T-helper 17 cell (primary cell): ENCODE results near the gene BTRC. TPM values are rescaled to one million over a fixed set of nuclear protein-coding genes. Genes with fewer than 3 reads are reported as not detected.

ENCODE experiments used
- ATAC-seq: fragments of 150-1000 bp; cut with Tn5 transposase; 2 replicates; pipeline ENCODE4 v1.10.0; 2021; ENCODE audit warnings: mild to moderate bottlenecking, moderate library complexity
- DNase-seq, 3 donors: peaks; one replicate each; pipeline versions ENCODE4 v3.0.0 to v3.0.0-alpha.2; 2020 to 2021
- H3K9me3 ChIP-seq: one replicate; pipeline ENCODE4 v1.7.0; 2013; ENCODE audit warnings: low read length, mild to moderate bottlenecking; ENCODE audit not compliant: control insufficient read depth, poor library complexity, severe bottlenecking
- H3K27ac Mint-ChIP-seq: one replicate; pipeline ENCODE4 v1.8.0; 2022; ENCODE audit warnings: mild to moderate bottlenecking, moderate library complexity, mixed read lengths
- H3K27me3 Mint-ChIP-seq: one replicate; pipeline ENCODE4 v1.8.0; 2022; ENCODE audit warnings: mixed read lengths
- H3K36me3 Mint-ChIP-seq: one replicate; pipeline ENCODE4 v1.8.0; 2022; ENCODE audit warnings: low read depth, mixed read lengths
- H3K4me1 Mint-ChIP-seq: one replicate; pipeline ENCODE4 v1.8.0; 2022; ENCODE audit warnings: mild to moderate bottlenecking, mixed read lengths
- H3K4me3 Mint-ChIP-seq: one replicate; pipeline ENCODE4 v1.8.0; 2022; ENCODE audit warnings: mild to moderate bottlenecking, moderate library complexity, mixed read lengths
- total RNA-seq, 4 donors: library from RNA in 2 of 4; stranded (reverse) in 2 of 4; gene quantifications; one replicate each; pipeline ENCODE4 v1.2.3 and lab custom pipeline; 2022 to 2026

Gene BTRC
- total RNA-seq, 2 donors from 2014 or later = 14.8 to 17.0 TPM

- ATAC-seq (no peak), DNase-seq (no peak)
- H3K4me1 Mint-ChIP-seq = no peaks in the 10 kb centered on the region
- no peak overlapping the region for H3K27ac Mint-ChIP-seq
- no peaks in the 10 kb centered on the region for H3K27me3 Mint-ChIP-seq
- H3K9me3 ChIP-seq = no peaks in the 10 kb centered on the region
- H3K4me3 Mint-ChIP-seq = no peak overlapping the region
- H3K36me3 Mint-ChIP-seq = peaks cover 4% of the 10 kb centered on the region
These were observed 182.0 kb downstream of the BTRC start for GRCh38 chr10:101535949-101536348.

DNA sequence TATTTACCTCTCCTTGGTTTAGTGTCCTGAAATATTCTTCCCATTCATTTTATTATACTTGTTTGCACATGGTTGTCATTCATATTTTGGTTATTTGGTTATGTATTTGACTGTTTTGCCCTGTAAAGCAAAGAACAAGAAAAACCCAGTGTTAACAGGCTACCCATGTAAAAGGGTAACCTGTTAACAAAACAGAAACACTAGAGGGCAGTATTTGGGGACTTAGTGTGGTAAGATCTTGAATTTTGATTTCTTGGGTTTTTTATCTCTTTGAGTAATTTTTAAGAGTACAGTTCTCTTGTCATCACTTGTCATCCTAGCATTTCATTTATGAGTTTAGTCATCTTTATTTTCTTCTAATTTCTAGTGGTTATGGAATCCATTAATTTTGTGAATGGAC lies 182.8 kb downstream of the BTRC start:
- H3K9me3 ChIP-seq = no peaks in the 10 kb centered on the region
- H3K4me3 Mint-ChIP-seq = no peak overlapping the region
- DNase-seq = no peak
- peaks cover 4% of the 10 kb centered on the region for H3K36me3 Mint-ChIP-seq
- H3K27ac Mint-ChIP-seq = peak overlapping the region; percentile 39
- peak; percentile 39 for ATAC-seq
- H3K4me1 Mint-ChIP-seq = no peaks in the 10 kb centered on the region
- H3K27me3 Mint-ChIP-seq = no peaks in the 10 kb centered on the region

DNA sequence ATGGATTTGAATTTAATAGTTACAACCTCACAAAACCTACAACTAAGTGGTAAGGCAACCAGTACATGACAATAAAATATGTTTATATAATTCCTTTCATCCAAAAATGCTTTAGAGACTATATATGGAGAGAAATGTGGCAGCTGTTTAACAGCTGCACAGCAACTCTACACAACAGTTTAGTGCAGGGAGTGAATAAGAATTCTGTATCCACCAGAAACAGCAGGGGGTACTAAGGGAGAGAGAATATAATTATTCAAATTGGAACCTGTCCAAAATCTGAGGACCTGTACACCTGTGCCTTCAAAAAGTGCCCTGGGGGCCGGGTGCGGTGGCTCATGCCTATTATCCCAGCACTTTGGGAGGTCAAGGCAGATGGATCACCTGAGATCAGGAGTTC lies 184.5 kb downstream of the BTRC start:
- H3K9me3 ChIP-seq = no peaks in the 10 kb centered on the region
- Mint-ChIP-seq H3K4me3 (no peak overlapping the region), H3K4me1 (no peaks in the 10 kb centered on the region), H3K27me3 (no peaks in the 10 kb centered on the region), H3K27ac (no peak overlapping the region), H3K36me3 (peaks cover 4% of the 10 kb centered on the region)
- ATAC-seq = no peak
- DNase-seq = no peak

GRCh38 chr10:101545898-101546297 lies 191.9 kb downstream of the BTRC start:
- H3K27ac Mint-ChIP-seq = no peak overlapping the region
- peaks cover 3% of the 10 kb centered on the region for H3K4me1 Mint-ChIP-seq
- H3K4me3 Mint-ChIP-seq = no peak overlapping the region
- ATAC-seq = no peak
- H3K36me3 Mint-ChIP-seq = peaks cover 2% of the 10 kb centered on the region
- H3K27me3 Mint-ChIP-seq = no peaks in the 10 kb centered on the region
- DNase-seq = no peak
- H3K9me3 ChIP-seq = no peaks in the 10 kb centered on the region

- no peak overlapping the region for H3K27ac Mint-ChIP-seq
- H3K36me3 Mint-ChIP-seq = peaks cover 8% of the 10 kb centered on the region
- H3K27me3 Mint-ChIP-seq = no peaks in the 10 kb centered on the region
- peaks cover 6% of the 10 kb centered on the region for H3K4me1 Mint-ChIP-seq
- DNase-seq (no peak), ATAC-seq (no peak)
- no peak overlapping the region for H3K4me3 Mint-ChIP-seq
- H3K9me3 ChIP-seq = no peaks in the 10 kb centered on the region
These were observed 197.0 kb downstream of the BTRC start for GRCh38 chr10:101550965-101551364.

DNA sequence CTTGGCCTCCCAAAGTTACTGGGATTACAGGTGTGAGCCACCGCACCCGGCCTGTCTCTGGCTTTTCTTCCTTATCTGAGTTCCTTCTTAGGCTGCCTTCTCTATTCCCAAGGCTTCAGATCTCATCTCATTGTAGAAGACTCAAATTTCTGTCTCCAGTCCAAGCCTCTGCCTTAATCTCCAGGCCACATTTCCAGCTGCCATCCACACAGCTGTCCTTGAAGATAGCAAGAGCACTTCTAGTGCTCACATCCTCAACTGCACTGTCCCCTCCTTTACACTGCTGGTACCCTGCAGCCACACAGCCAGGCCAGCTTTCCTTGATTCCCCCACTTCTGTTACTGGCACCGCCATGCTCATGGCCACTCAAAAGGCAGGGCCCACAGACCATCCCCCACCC lies 198.5 kb downstream of the BTRC start:
- no peaks in the 10 kb centered on the region for H3K9me3 ChIP-seq
- ATAC-seq (no peak), DNase-seq (no peak)
- H3K4me3 Mint-ChIP-seq = peak overlapping the region; percentile 57
- H3K27ac Mint-ChIP-seq = peak overlapping the region; percentile 59
- no peaks in the 10 kb centered on the region for H3K27me3 Mint-ChIP-seq
- H3K4me1 Mint-ChIP-seq = peaks cover 11% of the 10 kb centered on the region
- H3K36me3 Mint-ChIP-seq = peaks cover 6% of the 10 kb centered on the region

DNA sequence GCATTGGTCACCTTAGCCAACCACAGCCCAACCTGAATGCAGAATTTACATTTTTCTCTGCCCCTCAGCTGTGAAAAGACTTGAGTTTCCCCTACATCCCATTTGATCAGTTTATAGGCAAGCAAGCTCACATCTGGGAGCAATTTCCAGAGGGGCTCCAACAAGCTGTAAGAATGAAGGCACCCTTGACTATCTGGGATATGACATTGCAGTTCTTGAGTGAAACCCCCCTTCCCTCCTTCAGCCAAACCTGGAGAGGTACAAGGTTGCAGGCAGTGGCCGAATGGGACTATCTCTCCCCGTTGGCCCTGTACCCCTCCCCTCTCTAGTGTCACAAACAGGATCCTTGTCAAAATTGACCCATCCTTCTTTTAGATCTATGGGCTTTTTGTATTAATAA lies 203.6 kb downstream of the BTRC start:
- ATAC-seq = no peak
- H3K27ac Mint-ChIP-seq = peak overlapping the region; percentile 76

DNA sequence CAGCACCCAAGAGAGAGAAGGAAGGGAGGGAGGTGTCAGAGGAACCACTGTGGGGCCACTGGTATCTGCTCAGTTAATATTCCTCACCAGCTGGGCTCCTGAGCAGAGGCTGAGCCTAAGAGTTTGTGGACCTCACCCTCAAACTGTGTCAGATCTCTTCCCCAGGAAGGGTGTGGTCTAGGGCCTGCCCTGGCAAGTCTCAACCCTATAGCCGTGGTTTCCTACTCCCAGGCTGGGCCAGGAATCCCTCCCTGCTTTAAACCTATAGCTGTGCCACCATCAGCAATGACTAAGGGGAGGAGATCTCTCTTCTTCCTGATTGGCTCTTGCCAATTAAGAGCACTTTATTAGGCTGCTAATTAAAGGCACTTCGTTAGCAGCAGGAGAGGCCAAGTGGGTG lies 204.2 kb downstream of the BTRC start:
- peak overlapping the region; percentile 76 for H3K27ac Mint-ChIP-seq
- peak overlapping the region; percentile 47 for H3K4me3 Mint-ChIP-seq
- no peaks in the 10 kb centered on the region for H3K9me3 ChIP-seq
- H3K27me3 Mint-ChIP-seq = peaks cover 12% of the 10 kb centered on the region
- H3K36me3 Mint-ChIP-seq = no peaks in the 10 kb centered on the region
- DNase-seq = no peak
- ATAC-seq = peak; percentile 71
- H3K4me1 Mint-ChIP-seq = peaks cover 37% of the 10 kb centered on the region

More for the DNA sequence above, 203.6 kb downstream of the BTRC start:
- Mint-ChIP-seq H3K4me1 (peaks cover 37% of the 10 kb centered on the region), H3K27me3 (peaks cover 7% of the 10 kb centered on the region), H3K36me3 (peaks cover 2% of the 10 kb centered on the region), H3K4me3 (no peak overlapping the region)
- H3K9me3 ChIP-seq = no peaks in the 10 kb centered on the region
- no peak for DNase-seq

DNA sequence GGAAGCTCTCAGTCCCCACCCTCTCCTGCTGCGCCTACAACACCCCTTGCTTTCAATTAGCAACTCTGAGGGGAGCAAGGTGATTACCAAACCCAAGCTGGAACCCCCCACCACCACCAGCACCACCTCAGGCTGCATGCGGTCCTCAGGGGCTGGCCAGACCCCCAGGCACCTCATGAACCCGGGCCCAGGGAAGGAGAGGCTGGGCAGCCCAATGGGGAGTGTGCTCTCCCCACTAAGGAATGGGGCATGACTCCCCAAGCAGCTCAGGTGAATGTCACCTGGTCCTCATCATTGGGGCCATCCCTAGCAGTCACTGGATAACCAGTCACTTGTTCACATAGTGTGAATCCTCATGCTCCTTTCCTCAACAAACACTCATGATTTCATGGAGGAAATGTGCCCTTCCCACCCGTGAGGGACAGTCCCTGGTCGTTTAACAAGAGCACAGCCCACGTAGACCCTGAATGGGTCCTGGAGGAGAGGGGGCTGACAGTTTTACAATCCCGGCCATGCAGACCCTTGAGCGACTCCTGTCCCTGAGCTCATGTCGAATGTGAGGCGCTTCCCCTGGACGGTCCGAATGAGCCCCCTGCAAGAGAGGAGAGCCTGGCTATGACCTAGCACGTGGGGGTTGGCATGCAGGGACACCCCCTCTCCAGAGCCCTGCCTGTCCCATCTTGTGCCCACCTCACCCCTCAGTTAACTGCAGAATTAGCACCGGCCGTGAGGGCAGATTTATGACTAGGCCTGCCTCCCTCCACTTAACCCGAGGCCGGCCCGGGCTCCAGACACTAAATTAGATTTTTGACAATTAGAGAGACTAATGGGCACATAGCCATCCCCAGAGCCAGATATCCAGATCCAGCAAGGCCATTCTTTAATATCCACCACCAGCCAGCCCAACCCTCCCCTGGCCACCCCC lies 205.0 kb downstream of the BTRC start:
- DNase-seq = no peak
- Mint-ChIP-seq H3K4me3 (peak overlapping the region; percentile 52), H3K27me3 (peaks cover 17% of the 10 kb centered on the region), H3K36me3 (no peaks in the 10 kb centered on the region), H3K27ac (peak overlapping the region; percentile 76), H3K4me1 (peaks cover 37% of the 10 kb centered on the region)
- no peaks in the 10 kb centered on the region for H3K9me3 ChIP-seq
- no peak for ATAC-seq

DNA sequence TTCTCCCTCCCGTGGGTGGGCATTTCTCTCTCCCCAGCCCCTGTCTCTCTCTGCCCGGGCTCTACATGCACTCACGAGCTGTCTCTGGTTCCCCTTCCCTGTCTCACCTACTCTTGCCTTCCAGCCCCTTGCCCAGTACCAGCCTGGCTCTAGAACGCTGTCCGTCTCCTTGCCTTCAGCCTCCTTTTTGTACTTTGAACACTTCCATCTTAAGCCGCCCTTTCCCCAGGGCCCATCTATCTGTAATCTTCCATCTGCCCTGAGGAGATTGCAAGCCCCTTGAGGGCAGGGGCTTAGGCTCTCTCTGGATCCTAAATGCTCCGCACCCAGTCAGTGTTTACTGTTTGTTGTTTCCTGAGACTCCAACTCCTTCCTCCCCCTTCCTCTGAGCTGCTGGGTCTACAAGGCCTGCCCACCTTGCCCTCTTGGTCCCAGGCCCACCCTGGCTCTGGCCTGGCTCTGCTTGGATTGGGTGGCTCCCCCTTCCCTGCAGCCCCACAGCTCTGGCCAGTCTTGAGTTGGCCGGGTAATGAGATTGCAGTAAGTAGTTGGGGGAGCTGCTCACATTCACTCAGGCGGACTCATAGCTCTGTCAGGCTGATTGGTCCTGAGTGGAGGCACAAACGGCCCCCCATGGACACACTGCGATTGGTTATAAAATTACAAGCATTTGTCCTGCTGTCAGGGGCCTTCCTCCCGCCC lies 205.8 kb downstream of the BTRC start:
- peaks cover 23% of the 10 kb centered on the region for H3K27me3 Mint-ChIP-seq
- ATAC-seq (no peak), DNase-seq (no peak)
- H3K36me3 Mint-ChIP-seq = no peaks in the 10 kb centered on the region
- H3K4me1 Mint-ChIP-seq = peaks cover 37% of the 10 kb centered on the region
- H3K9me3 ChIP-seq = no peaks in the 10 kb centered on the region
- no peak overlapping the region for H3K27ac Mint-ChIP-seq
- peak overlapping the region; percentile 75 for H3K4me3 Mint-ChIP-seq

DNA sequence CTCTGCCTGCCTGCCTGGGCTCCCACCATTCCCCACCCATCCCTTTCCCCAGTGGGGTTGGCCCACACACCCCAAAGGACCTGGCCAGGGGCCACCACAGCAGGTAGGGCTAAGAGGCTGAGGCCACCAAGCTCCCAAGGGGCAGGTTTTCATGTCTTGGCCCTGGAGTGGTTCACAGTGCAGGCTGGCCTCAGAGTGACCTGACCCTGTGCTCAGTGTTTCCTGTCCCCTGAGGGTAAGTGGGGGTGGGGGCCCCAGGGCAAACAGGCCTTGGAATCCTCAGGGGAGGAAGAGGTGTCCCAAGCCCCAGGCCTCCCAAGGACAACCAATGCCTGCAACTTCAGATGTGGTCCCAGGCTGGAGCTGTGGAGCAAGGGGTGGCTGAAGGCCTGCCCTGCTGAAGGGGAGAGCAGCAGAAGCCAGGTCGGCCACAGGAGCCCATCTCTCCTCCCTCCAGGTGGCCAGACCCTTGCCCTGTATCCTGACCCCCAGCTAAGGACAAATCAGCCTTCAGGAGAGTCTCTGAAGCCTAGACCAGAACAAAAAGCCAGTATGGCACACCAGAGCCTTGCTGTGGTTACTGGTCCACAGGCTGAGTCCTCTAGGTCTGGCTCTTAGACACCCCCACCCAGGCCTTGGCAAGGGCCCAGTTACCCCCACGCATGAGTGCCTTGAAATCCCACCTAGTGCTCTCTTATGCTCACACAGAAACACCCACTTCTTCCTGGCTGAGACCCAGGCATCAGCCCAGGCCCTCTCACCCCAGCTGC lies 206.5 kb downstream of the BTRC start:
- no peak for DNase-seq
- Mint-ChIP-seq H3K4me3 (no peak overlapping the region), H3K4me1 (peaks cover 34% of the 10 kb centered on the region), H3K36me3 (no peaks in the 10 kb centered on the region), H3K27ac (no peak overlapping the region), H3K27me3 (peaks cover 30% of the 10 kb centered on the region)
- ATAC-seq = peak; percentile 22
- H3K9me3 ChIP-seq = no peaks in the 10 kb centered on the region

DNA sequence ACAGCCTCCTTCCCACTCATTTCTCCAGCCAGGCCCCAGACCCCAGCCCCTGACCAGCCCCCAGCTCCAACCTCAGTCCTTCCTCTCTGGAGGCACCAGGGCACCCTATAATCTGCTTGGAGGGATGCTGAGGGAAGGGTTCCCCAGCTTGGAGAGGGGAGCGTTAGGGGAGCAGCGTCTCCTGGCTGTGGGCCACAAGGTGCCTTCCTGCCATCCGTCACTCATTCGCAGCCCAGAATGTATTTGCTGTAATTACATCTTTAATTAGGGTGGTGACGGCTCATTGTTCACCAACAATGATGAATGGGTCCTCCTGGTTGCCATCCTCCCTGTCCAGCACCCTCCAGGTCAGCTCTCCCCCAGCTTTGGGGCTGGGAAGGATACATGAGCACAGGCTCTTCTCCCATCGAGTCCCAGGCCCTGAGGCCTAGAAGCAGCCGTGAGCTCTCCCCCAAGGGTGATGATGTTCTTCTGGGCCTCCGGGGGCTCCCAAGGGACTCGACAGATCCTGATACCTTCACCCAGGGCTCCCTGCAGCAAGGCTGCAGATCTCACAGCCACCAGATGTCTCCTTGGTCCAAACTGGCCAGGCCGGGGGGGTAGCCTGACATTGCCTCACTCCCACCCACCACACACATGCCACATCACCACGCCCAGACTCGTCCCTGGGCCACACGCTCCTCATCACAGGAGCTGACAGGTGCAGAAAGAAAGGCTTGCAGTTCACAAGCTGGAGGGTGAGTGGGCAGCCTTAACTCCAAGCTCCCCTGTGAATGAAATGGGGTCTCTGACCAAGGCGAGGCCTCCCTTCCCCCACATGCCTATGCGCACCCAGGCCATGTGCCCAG lies 207.3 kb downstream of the BTRC start:
- H3K36me3 Mint-ChIP-seq = no peaks in the 10 kb centered on the region
- H3K9me3 ChIP-seq = no peaks in the 10 kb centered on the region
- H3K4me1 Mint-ChIP-seq = peaks cover 34% of the 10 kb centered on the region
- no peak for ATAC-seq
- DNase-seq = no peak
- H3K27ac Mint-ChIP-seq = no peak overlapping the region
- H3K4me3 Mint-ChIP-seq = no peak overlapping the region
- H3K27me3 Mint-ChIP-seq = peaks cover 35% of the 10 kb centered on the region
